ENCODE measurements around the gene TRIM25.

The TRIM25 gene

DNA sequence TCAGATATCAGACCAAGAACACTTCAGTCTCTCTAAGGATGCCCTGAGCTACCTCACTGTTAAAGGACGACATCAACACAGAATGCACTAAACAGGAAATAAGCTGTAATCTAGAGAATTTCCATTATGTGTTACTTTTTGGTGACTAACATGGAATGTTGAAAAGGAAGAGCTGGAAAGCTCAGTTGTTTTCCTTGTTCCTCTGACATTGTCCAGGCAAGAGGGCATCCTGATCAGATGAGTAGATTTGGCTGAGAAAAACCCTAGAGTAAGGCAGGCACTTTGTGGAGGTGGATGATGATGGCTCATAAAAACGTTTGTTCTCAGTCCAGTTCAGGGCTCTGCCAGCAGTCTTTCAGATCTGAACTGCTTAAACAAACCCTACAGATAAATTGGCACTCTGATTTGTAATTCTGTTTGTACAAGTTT, 45.9 kb downstream of the TRIM25 start:
- no peaks in the 10 kb centered on the region for H3K79me1 ChIP-seq (ENCODE audit: low read depth, low read length)
- H2AFZ ChIP-seq (ENCODE audit: low read length) = no peak overlapping the region
- no peak overlapping the region for H2BK5ac ChIP-seq (ENCODE audit: low read length)
- H3K36me3 ChIP-seq (replicated peaks in 1 of 2; ENCODE audit: control insufficient read depth in 2 of 2, insufficient read depth in 2 of 2, low read length in 2 of 2) = no peaks in the 10 kb centered on the region
- H3K23ac ChIP-seq (ENCODE audit: low read depth, low read length, poor library complexity) = no peak overlapping the region
- WGBS, 2 donors (ENCODE audit: extremely low coverage in 2 of 2, insufficient read length in 2 of 2, insufficient replicate concordance in 1 of 2) = no CpG with 5 or more reads among the region's 2 CpGs
- H2BK120ac ChIP-seq (ENCODE audit: low read depth, low read length) = no peak overlapping the region
- no peak overlapping the region for H3K9ac ChIP-seq (ENCODE audit: low read depth, low read length, poor library complexity)
- H3K14ac ChIP-seq (ENCODE audit: low read length) = no peak overlapping the region
- no peak overlapping the region for H3K4me3 ChIP-seq (ENCODE audit: low read length in 2 of 2)
- H4K8ac ChIP-seq (ENCODE audit: low read depth, low read length) = no peak overlapping the region
- H3K4me2 ChIP-seq (ENCODE audit: insufficient read depth, low read length, poor library complexity, severe bottlenecking) = no peak overlapping the region
- no peak overlapping the region for H2AK5ac ChIP-seq (ENCODE audit: low read depth, low read length)
- H3K27ac ChIP-seq (replicated peaks; ENCODE audit: low read length) = no peak overlapping the region
- no peak overlapping the region for H4K91ac ChIP-seq (ENCODE audit: low read depth, low read length, poor library complexity)
- H3K4me1 ChIP-seq (ENCODE audit: control insufficient read depth in 2 of 2, insufficient read depth in 1 of 2, low read depth in 1 of 2, low read length in 2 of 2) = peaks cover 0 to 2% of the 10 kb centered on the region in 2 donors
- H3K4ac ChIP-seq (ENCODE audit: low read length) = no peak overlapping the region
- DNase-seq (ENCODE audit: low spot score) = no peak
- H3K27me3 ChIP-seq (ENCODE audit: control insufficient read depth in 3 of 3, insufficient read depth in 3 of 3, low read depth in 1 of 3, low read length in 3 of 3) = no peaks in the 10 kb centered on the region
- no peak overlapping the region for H3K18ac ChIP-seq (ENCODE audit: low read length)
- no peak overlapping the region for H2BK15ac ChIP-seq (ENCODE audit: low read length)
- no peaks in the 10 kb centered on the region for H3K9me3 ChIP-seq (replicated peaks in 1 of 2; ENCODE audit: control insufficient read depth in 2 of 2, insufficient read depth in 1 of 2, low read depth in 1 of 2, low read length in 2 of 2)
- no peak overlapping the region for H2BK12ac ChIP-seq (ENCODE audit: low read length)

DNA sequence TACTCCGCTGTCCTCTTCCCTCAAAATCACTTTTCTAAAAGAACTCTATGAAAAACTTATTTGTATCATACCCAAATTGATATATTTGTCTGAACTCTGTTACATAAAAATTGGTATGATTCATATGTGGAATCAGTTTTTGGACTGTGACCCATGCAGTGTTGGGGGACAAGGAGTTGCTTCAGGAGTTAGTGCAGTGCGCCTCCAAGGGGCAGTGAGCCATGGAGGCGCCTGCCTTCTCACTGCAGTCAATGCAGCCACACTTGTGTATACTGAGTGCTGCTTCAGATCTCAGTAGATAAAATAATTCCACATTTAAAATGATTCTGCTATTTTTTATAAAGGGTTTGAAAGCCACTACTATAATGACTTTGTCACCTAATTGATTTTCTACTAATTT, 47.4 kb downstream of the TRIM25 start:
- Histone ChIP-seq H2AFZ (ENCODE audit: low read length) (no peak overlapping the region), H3K23ac (ENCODE audit: low read depth, low read length, poor library complexity) (no peak overlapping the region), H2BK120ac (ENCODE audit: low read depth, low read length) (no peak overlapping the region), H4K91ac (ENCODE audit: low read depth, low read length, poor library complexity) (no peak overlapping the region), H3K9ac (ENCODE audit: low read depth, low read length, poor library complexity) (no peak overlapping the region), H3K36me3 (replicated peaks in 1 of 2; ENCODE audit: control insufficient read depth in 2 of 2, insufficient read depth in 2 of 2, low read length in 2 of 2) (peaks cover 0 to 10% of the 10 kb centered on the region in 2 donors), H3K4me1 (ENCODE audit: control insufficient read depth in 2 of 2, insufficient read depth in 1 of 2, low read depth in 1 of 2, low read length in 2 of 2) (peaks cover 0 to 2% of the 10 kb centered on the region in 2 donors), H3K4me3 (ENCODE audit: low read length in 2 of 2) (no peak overlapping the region), H3K9me3 (replicated peaks in 1 of 2; ENCODE audit: control insufficient read depth in 2 of 2, insufficient read depth in 1 of 2, low read depth in 1 of 2, low read length in 2 of 2) (no peaks in the 10 kb centered on the region), H2BK5ac (ENCODE audit: low read length) (no peak overlapping the region), H2AK5ac (ENCODE audit: low read depth, low read length) (no peak overlapping the region), H3K79me1 (ENCODE audit: low read depth, low read length) (no peaks in the 10 kb centered on the region), H3K4ac (ENCODE audit: low read length) (no peak overlapping the region), H3K27ac (replicated peaks; ENCODE audit: low read length) (no peak overlapping the region), H3K18ac (ENCODE audit: low read length) (no peak overlapping the region), H2BK15ac (ENCODE audit: low read length) (no peak overlapping the region), H2BK12ac (ENCODE audit: low read length) (no peak overlapping the region), H4K8ac (ENCODE audit: low read depth, low read length) (no peak overlapping the region), H3K27me3 (ENCODE audit: control insufficient read depth in 3 of 3, insufficient read depth in 3 of 3, low read depth in 1 of 3, low read length in 3 of 3) (no peaks in the 10 kb centered on the region), H3K4me2 (ENCODE audit: insufficient read depth, low read length, poor library complexity, severe bottlenecking) (no peak overlapping the region), H3K14ac (ENCODE audit: low read length) (no peak overlapping the region)
- WGBS, 2 donors (ENCODE audit: extremely low coverage in 2 of 2, insufficient read length in 2 of 2, insufficient replicate concordance in 1 of 2) = no CpG with 5 or more reads among the region's 3 CpGs
- DNase-seq (ENCODE audit: low spot score) = no peak

DNA sequence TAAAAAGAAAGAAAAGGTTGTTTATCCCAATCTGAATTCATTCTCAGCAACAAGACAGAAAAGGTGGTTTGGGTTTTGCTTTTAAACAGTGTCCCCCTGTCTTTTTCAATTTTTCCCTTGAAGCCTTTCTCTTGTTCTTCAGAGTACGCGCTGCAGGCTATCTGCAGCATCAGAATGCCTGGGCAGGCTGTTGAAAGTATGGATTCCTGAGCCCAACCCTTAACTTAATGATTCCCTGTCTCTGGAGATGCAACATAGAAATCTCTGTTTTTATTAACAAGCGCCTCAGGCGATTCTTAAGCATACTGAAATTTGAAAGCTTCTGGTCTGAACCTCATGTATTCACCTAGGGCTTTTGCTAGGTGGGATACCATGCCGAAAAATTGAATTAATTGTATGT, 47.8 kb downstream of the TRIM25 start:
- H3K4ac ChIP-seq (ENCODE audit: low read length) = no peak overlapping the region
- peaks cover 0 to 10% of the 10 kb centered on the region in 2 donors for H3K36me3 ChIP-seq (replicated peaks in 1 of 2; ENCODE audit: control insufficient read depth in 2 of 2, insufficient read depth in 2 of 2, low read length in 2 of 2)
- no peak overlapping the region for H2BK15ac ChIP-seq (ENCODE audit: low read length)
- H2BK5ac ChIP-seq (ENCODE audit: low read length) = no peak overlapping the region
- H3K4me2 ChIP-seq (ENCODE audit: insufficient read depth, low read length, poor library complexity, severe bottlenecking) = no peak overlapping the region
- H3K79me1 ChIP-seq (ENCODE audit: low read depth, low read length) = no peaks in the 10 kb centered on the region
- no peak overlapping the region for H2AK5ac ChIP-seq (ENCODE audit: low read depth, low read length)
- H3K27ac ChIP-seq (replicated peaks; ENCODE audit: low read length) = no peak overlapping the region
- H2BK12ac ChIP-seq (ENCODE audit: low read length) = no peak overlapping the region
- no peak overlapping the region for H3K18ac ChIP-seq (ENCODE audit: low read length)
- no peak overlapping the region for H2BK120ac ChIP-seq (ENCODE audit: low read depth, low read length)
- H3K4me1 ChIP-seq (ENCODE audit: control insufficient read depth in 2 of 2, insufficient read depth in 1 of 2, low read depth in 1 of 2, low read length in 2 of 2) = peaks cover 0 to 2% of the 10 kb centered on the region in 2 donors
- H3K14ac ChIP-seq (ENCODE audit: low read length) = no peak overlapping the region
- no peak overlapping the region for H4K8ac ChIP-seq (ENCODE audit: low read depth, low read length)
- no peaks in the 10 kb centered on the region for H3K27me3 ChIP-seq (ENCODE audit: control insufficient read depth in 3 of 3, insufficient read depth in 3 of 3, low read depth in 1 of 3, low read length in 3 of 3)
- no peaks in the 10 kb centered on the region for H3K9me3 ChIP-seq (replicated peaks in 1 of 2; ENCODE audit: control insufficient read depth in 2 of 2, insufficient read depth in 1 of 2, low read depth in 1 of 2, low read length in 2 of 2)
- no peak overlapping the region for H2AFZ ChIP-seq (ENCODE audit: low read length)
- H3K23ac ChIP-seq (ENCODE audit: low read depth, low read length, poor library complexity) = no peak overlapping the region
- H3K9ac ChIP-seq (ENCODE audit: low read depth, low read length, poor library complexity) = no peak overlapping the region
- WGBS, 2 donors (ENCODE audit: extremely low coverage in 2 of 2, insufficient read length in 2 of 2, insufficient replicate concordance in 1 of 2) = no CpG with 5 or more reads among the region's 5 CpGs
- H3K4me3 ChIP-seq (ENCODE audit: low read length in 2 of 2) = no peak overlapping the region
- no peak overlapping the region for H4K91ac ChIP-seq (ENCODE audit: low read depth, low read length, poor library complexity)
- DNase-seq (ENCODE audit: low spot score) = no peak

DNA sequence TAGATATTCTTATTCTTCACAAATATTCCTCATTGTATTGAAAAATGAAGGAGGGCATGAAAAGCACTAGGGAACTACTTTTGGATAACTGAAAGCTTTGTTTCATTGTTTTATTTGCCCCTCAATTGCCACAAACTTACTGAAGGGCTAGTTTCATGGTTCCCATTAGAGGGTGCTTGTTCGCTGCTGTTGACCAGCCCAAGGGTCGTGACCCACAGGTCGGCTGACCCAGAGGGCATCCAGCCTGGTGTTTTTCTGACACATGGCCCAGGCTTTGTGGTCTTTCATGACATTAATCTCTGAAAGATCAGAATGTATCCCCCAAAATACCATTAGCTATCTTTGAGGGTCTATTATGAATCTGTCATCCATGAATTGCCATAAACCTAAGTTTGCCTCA, 49.9 kb downstream of the TRIM25 start:
- Histone ChIP-seq H2BK5ac (ENCODE audit: low read length) (no peak overlapping the region), H4K91ac (ENCODE audit: low read depth, low read length, poor library complexity) (no peak overlapping the region), H3K4ac (ENCODE audit: low read length) (no peak overlapping the region), H3K9me3 (replicated peaks in 1 of 2; ENCODE audit: control insufficient read depth in 2 of 2, insufficient read depth in 1 of 2, low read depth in 1 of 2, low read length in 2 of 2) (no peaks in the 10 kb centered on the region), H2AFZ (ENCODE audit: low read length) (no peak overlapping the region), H3K36me3 (replicated peaks in 1 of 2; ENCODE audit: control insufficient read depth in 2 of 2, insufficient read depth in 2 of 2, low read length in 2 of 2) (peaks cover 0 to 10% of the 10 kb centered on the region in 2 donors), H3K4me3 (ENCODE audit: low read length in 2 of 2) (no peak overlapping the region), H3K4me2 (ENCODE audit: insufficient read depth, low read length, poor library complexity, severe bottlenecking) (no peak overlapping the region), H3K27ac (replicated peaks; ENCODE audit: low read length) (no peak overlapping the region), H2AK5ac (ENCODE audit: low read depth, low read length) (no peak overlapping the region), H2BK15ac (ENCODE audit: low read length) (no peak overlapping the region), H3K4me1 (ENCODE audit: control insufficient read depth in 2 of 2, insufficient read depth in 1 of 2, low read depth in 1 of 2, low read length in 2 of 2) (peaks cover 0 to 2% of the 10 kb centered on the region in 2 donors), H4K8ac (ENCODE audit: low read depth, low read length) (no peak overlapping the region), H3K14ac (ENCODE audit: low read length) (no peak overlapping the region), H3K9ac (ENCODE audit: low read depth, low read length, poor library complexity) (no peak overlapping the region), H2BK12ac (ENCODE audit: low read length) (no peak overlapping the region), H3K23ac (ENCODE audit: low read depth, low read length, poor library complexity) (no peak overlapping the region), H2BK120ac (ENCODE audit: low read depth, low read length) (no peak overlapping the region), H3K27me3 (ENCODE audit: control insufficient read depth in 3 of 3, insufficient read depth in 3 of 3, low read depth in 1 of 3, low read length in 3 of 3) (no peaks in the 10 kb centered on the region), H3K18ac (ENCODE audit: low read length) (no peak overlapping the region), H3K79me1 (ENCODE audit: low read depth, low read length) (no peaks in the 10 kb centered on the region)
- peak; percentile 27 for DNase-seq (ENCODE audit: low spot score)
- no CpG with 5 or more reads among the region's 3 CpGs for WGBS, 2 donors (ENCODE audit: extremely low coverage in 2 of 2, insufficient read length in 2 of 2, insufficient replicate concordance in 1 of 2)
